Erythroblast (primary cell): ENCODE results near the gene SRGAP2C.
"Not testable (repeated sequence)": the region's sequence is repeated elsewhere in the genome, so short reads cannot be mapped to it uniquely, and the experiment has no call there.

Experiments used
- GATA1 ChIP-seq: IDR thresholded peaks from 2 replicates; pipeline ENCODE4 v1.6.1; 2011; ENCODE audit warnings: low read depth, mild to moderate bottlenecking, control low read depth, low read length, moderate library complexity
- POLR2A ChIP-seq: IDR thresholded peaks from 2 replicates; pipeline ENCODE4 v1.6.1; 2011; ENCODE audit warnings: mild to moderate bottlenecking, low read length

DNA sequence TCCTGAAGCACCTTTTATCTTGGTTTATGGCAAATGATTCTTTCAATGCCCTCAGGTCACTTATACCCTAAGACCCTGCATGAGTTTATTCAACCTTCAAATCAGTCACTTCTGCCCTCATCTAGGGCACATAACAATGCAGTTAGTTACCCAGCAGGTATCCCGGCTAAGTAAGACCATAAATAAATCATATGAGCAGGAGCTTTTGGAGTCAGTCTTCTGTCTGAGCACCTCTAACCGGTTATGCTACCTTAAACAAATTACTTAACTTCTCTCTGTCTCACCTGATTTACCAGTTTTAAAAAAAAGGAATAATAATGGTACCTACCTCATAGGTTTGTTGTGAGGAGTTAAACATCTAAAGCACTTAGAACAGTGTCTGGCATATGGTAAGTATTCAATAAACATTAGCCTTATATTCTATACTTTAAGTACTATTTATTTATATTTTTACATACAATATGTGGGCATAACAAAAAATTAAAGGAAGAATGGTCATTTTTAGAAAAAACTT lies 17.5 kb upstream of the SRGAP2C start:
- not testable (repeated sequence) for TF ChIP-seq POLR2A, GATA1
